Upper lobe of left lung (tissue), 6 donors: Measurements from ENCODE around the gene TUBGCP6. TPM values are rescaled to one million over a fixed set of nuclear protein-coding genes. Genes with fewer than 3 reads are reported as not detected.

Source experiments
- ATAC-seq, 2 donors: fragments of 200-7000 bp; cut with Tn5 transposase; one replicate each; pipeline ENCODE4 v1.9.1; 2022; ENCODE audit warnings: mild to moderate bottlenecking in 2 of 2, moderate library complexity in 2 of 2; ENCODE audit not compliant: low FRiP score in 2 of 2
- DNase-seq, 2 donors: peaks; one replicate each; pipeline ENCODE4 v3.0.0-alpha.2; 2019 to 2020
- H3K27ac ChIP-seq, 4 donors: fragments of 200-600 bp; sonication (generic); one replicate each; pipeline ENCODE4 v1.5.1; 2016 to 2019
- H3K27me3 ChIP-seq, 4 donors: fragments of 200-600 bp; sonication (generic); one replicate each; pipeline ENCODE4 v1.5.1; 2017 to 2019
- H3K36me3 ChIP-seq, 4 donors: fragments of 200-600 bp; sonication (generic); one replicate each; pipeline ENCODE4 v1.5.1; 2016 to 2019
- H3K4me1 ChIP-seq, 4 donors: fragments of 200-600 bp; sonication (generic); one replicate each; pipeline ENCODE4 v1.5.1; 2018 to 2019
- H3K4me3 ChIP-seq, 4 donors: fragments of 200-600 bp; sonication (generic); one replicate each; pipeline ENCODE4 v1.5.1; 2017 to 2019; ENCODE audit warnings: mild to moderate bottlenecking in 2 of 4, moderate library complexity in 1 of 4
- H3K9me3 ChIP-seq, 4 donors: fragments of 200-600 bp; sonication (generic); one replicate each; pipeline ENCODE4 v1.5.1; 2018 to 2019
- EP300 ChIP-seq, 4 donors: sonication (generic); formaldehyde crosslinking; IDR thresholded peaks; one replicate each; pipeline ENCODE4 v1.5.1; 2017; ENCODE audit warnings: antibody characterized with exemption in 4 of 4, control low read depth in 2 of 4
- POLR2A ChIP-seq, 4 donors: fragments of 450-650 bp; IDR thresholded peaks; one replicate each; pipeline ENCODE4 v1.5.1; 2016 to 2017; ENCODE audit warnings: antibody characterized with exemption in 4 of 4, mild to moderate bottlenecking in 2 of 4
- POLR2AphosphoS5 ChIP-seq, 2 donors: sonication (generic); formaldehyde crosslinking; IDR thresholded peaks; one replicate each; pipeline ENCODE4 v1.5.1; 2017; ENCODE audit warnings: antibody characterized with exemption in 2 of 2
- WGBS, 2 donors: methylation state at CpG; one replicate each; pipeline ENCODE4 v1.1.5; 2017 to 2018; 5-methylcytosine and 5-hydroxymethylcytosine counted together
- total RNA-seq, 6 donors: library from RNA; depleted of rRNA in 4 of 6; stranded (reverse); fragments of >200 nt in 4 of 6; gene quantifications; one replicate each; pipeline versions ENCODE4 v1.1.0 to v1.2.1, GENCODE V29; 2016 to 2021
- TF ChIP-seq, protein P1 (sequence below), 6 experiments: fragments of 450-650 bp in 4 of 6; fragments of 200-600 bp in 2 of 6; sonication (generic) in 2 of 6; IDR thresholded peaks; one replicate each; pipeline ENCODE4 v1.5.1; 2016 to 2019; ENCODE audit warnings: antibody characterized with exemption in 6 of 6
- donor health status: DM: no; HTN: no; CAD: no; lungs with moderate emphysema.
- donor health status: DM: no; HTN: yes; CAD: no; lungs with severe emphysema.

TUBGCP6 gene
- total RNA-seq, 6 donors from 2014 or later, result 43.2 to 216 (median 52.4) TPM

DNA sequence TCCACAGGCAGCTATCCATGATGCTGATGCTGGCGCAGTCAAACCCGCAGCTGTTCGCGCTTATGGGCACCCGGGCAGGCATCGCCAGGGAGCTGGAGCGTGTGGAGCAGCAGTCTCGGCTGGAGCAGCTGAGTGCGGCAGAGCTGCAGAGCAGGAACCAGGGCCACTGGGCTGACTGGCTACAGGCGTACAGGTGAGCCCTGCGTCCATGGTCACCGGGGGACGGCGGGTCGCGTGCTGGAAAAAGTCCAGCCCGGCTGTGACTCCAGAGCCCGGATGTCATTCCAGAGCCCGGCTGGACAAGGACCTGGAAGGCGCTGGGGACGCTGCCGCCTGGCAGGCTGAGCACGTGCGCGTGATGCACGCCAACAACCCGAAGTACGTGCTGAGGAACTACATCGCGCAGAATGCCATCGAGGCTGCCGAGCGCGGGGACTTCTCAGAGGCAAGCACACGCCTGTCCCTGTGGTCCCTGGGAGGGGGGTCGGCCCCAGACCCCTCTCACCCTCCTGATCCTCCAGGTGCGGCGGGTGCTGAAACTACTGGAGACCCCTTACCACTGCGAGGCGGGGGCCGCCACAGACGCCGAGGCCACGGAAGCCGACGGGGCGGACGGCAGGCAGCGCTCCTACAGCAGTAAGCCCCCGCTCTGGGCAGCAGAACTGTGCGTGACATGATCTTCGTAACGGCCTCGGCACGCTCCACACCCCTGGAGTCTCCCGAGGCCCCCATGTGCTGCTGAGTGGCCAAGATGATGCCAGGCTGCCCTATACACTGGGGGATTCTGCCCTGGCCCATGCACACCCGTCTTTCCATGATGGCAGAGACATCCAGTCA is 27.9 kb downstream of the TUBGCP6 start:
- Histone ChIP-seq H3K4me3 (no peak overlapping the region), H3K27ac (no peak overlapping the region), H3K9me3 (no peaks in the 10 kb centered on the region), H3K36me3 (peaks cover 38 to 99% (median 88%) of the 10 kb centered on the region in 4 donors), H3K4me1 (peaks cover 0 to 4% (median 2%) of the 10 kb centered on the region in 4 donors), H3K27me3 (no peaks in the 10 kb centered on the region)
- DNase-seq, result peak; percentile 19 to 84
- no peak for ATAC-seq
- WGBS, 2 donors, result 95 to 96% methylated on average over 42 to 50 of the region's 57 CpGs
- TF ChIP-seq, protein P1, sequence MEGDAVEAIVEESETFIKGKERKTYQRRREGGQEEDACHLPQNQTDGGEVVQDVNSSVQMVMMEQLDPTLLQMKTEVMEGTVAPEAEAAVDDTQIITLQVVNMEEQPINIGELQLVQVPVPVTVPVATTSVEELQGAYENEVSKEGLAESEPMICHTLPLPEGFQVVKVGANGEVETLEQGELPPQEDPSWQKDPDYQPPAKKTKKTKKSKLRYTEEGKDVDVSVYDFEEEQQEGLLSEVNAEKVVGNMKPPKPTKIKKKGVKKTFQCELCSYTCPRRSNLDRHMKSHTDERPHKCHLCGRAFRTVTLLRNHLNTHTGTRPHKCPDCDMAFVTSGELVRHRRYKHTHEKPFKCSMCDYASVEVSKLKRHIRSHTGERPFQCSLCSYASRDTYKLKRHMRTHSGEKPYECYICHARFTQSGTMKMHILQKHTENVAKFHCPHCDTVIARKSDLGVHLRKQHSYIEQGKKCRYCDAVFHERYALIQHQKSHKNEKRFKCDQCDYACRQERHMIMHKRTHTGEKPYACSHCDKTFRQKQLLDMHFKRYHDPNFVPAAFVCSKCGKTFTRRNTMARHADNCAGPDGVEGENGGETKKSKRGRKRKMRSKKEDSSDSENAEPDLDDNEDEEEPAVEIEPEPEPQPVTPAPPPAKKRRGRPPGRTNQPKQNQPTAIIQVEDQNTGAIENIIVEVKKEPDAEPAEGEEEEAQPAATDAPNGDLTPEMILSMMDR (IDR thresholded peaks at IDR 0.05), result no peak
- TF ChIP-seq EP300 (IDR thresholded peaks at IDR 0.05) (no peak), POLR2AphosphoS5 (IDR thresholded peaks at IDR 0.05) (no peak)

DNA sequence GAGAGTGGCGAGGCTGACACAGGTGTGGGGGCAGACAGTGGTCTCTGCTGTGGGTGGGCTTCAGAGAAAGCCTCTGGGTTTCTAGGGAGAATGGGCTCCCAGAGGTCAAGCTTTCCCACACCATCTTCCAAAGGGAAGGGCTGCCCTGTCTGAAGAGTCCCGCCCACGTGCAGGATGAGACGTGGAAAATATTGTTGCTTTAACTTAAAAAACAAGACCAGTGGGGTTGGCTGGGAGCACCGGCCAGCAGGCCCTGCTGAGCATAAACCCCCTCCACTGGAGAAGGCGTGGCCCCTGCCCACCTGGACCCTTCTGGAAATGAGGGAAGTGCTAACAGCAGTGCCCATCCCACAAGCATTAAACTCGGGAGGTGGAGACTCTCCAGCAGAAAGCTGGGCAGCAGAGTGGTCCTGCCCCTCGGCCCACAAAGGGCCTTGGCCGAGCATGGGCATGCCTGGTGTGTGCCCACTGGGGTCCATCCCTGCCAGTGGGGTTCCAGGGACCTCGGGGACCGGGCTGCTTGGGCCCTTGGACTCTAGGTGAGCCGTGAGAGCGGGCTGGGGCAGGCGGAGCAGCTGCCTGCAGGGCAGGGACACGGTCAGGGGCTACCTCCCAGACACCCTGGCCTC is 28.7 kb downstream of the TUBGCP6 start:
- Histone ChIP-seq H3K9me3 (no peaks in the 10 kb centered on the region), H3K4me3 (no peak overlapping the region), H3K36me3 (peaks cover 34 to 97% (median 82%) of the 10 kb centered on the region in 4 donors), H3K27ac (no peak overlapping the region), H3K4me1 (peaks cover 0 to 4% (median 2%) of the 10 kb centered on the region in 4 donors), H3K27me3 (no peaks in the 10 kb centered on the region)
- ATAC-seq (no peak), DNase-seq (no peak)
- TF ChIP-seq POLR2A (IDR thresholded peaks at IDR 0.05) (no peak), EP300 (IDR thresholded peaks at IDR 0.05) (no peak)
- TF ChIP-seq, protein P1 (IDR thresholded peaks at IDR 0.05), result no peak
- WGBS, 2 donors, result 89 to 94% methylated on average over 6 to 11 of the region's 15 CpGs

DNA sequence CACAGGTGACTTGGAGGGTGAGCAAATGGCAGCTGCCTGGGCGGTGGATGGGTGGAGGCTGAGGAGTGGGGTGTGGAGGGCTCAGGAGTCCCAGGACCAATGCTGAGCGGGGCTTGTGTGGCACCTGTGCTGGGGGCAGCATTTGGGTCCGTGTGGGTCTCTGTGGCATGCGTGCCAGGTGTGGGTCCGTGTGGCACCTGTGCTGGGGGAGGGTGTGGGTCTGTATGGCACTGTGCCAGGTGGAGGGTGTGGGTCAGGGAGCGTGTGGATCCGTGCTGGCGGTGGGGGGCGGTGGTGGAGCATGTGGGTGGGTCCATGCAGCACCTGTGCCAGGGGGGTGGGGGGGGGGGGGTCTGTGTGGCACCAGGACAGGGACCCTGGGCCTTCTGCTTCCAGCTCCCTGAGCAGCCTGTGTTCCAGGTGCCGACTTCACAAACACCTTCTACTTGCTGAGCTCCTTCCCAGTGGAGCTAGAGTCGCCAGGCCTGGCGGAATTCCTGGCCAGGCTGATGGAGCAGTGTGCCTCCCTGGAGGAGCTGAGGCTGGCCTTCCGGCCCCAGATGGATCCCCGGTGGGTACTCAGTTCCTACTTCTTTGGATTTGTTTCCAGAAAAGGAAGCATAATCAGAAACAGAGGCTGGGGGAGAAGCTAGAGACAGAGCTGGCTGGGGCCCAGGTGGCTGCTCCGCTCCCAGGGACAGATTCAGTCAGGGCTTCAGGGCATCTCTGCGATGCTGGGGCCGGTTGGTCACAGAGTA is 29.3 kb downstream of the TUBGCP6 start:
- DNase-seq (peak in 1 of 2 donors; percentile 65), ATAC-seq (no peak)
- Histone ChIP-seq H3K27me3 (no peaks in the 10 kb centered on the region), H3K27ac (no peak overlapping the region), H3K36me3 (peaks cover 30 to 97% (median 83%) of the 10 kb centered on the region in 4 donors), H3K4me1 (peaks cover 0 to 4% (median 2%) of the 10 kb centered on the region in 4 donors), H3K4me3 (no peak overlapping the region), H3K9me3 (no peaks in the 10 kb centered on the region)
- WGBS, 2 donors, result 80 to 87% methylated on average over 12 to 13 of the region's 17 CpGs
- TF ChIP-seq, protein P1 (IDR thresholded peaks at IDR 0.05), result no peak
- no peak for TF ChIP-seq EP300 (IDR thresholded peaks at IDR 0.05)
- no peak for TF ChIP-seq POLR2AphosphoS5 (IDR thresholded peaks at IDR 0.05)
- TF ChIP-seq POLR2A (IDR thresholded peaks at IDR 0.05), result no peak

DNA sequence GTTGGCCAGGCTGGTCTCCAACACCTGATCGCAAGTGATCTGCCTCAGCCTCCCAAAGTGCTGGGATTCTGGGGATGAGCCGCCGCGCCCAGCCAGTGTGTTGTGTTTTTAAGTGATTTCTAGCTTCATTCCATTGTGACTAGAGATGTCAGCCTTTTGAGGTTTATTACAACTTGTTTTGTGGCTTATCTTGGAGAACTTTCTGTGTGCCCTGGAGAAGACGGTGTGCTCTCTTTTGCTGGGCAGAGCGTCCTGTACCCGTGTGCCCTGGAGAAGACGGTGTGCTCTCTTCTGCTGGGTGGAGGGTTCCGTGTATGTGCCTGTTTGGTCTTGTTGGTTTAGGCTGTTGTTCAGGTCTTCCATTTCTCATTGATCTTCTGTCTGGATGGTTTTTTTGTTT is 31.6 kb downstream of the TUBGCP6 start:
- TF ChIP-seq POLR2A (IDR thresholded peaks at IDR 0.05) (no peak), EP300 (IDR thresholded peaks at IDR 0.05) (no peak), POLR2AphosphoS5 (IDR thresholded peaks at IDR 0.05) (no peak)
- TF ChIP-seq, protein P1 (IDR thresholded peaks at IDR 0.05), result no peak
- Histone ChIP-seq H3K27ac (no peak overlapping the region), H3K4me1 (peaks cover 0 to 11% (median 7%) of the 10 kb centered on the region in 4 donors), H3K36me3 (peaks cover 27 to 93% (median 83%) of the 10 kb centered on the region in 4 donors), H3K4me3 (no peak overlapping the region), H3K9me3 (no peaks in the 10 kb centered on the region), H3K27me3 (no peaks in the 10 kb centered on the region)
- DNase-seq (peak in 1 of 2 donors; percentile 34), ATAC-seq (no peak)
- 95 to 96% methylated on average over 8 to 9 of the region's 9 CpGs for WGBS, 2 donors
